NCI-H1694 (cell line): ENCODE data around the gene FAM83C.

Experiments
- DNase-seq: peaks from one replicate; lab custom pipeline; 2025; lab: John Stamatoyannopoulos, UW

The FAM83C gene

GRCh38 chr20:35291654-35292503 lies at the start of gene FAM83C:
Gene FAM83C (minus strand): TSS chr20:35292425. CDS start chr20:35292304, 121 bp downstream.
- no peak for DNase-seq

- DNase-seq: no peak
Observed at GRCh38 chr20:35341366-35342028, 49.3 kb upstream of the FAM83C start.

- DNase-seq: no peak
Observed at GRCh38 chr20:35340436-35340835, 48.2 kb upstream of the FAM83C start.

GRCh38 chr20:35339636-35340035 lies 47.4 kb upstream of the FAM83C start:
- no peak for DNase-seq

GRCh38 chr20:35339007-35339406 lies 46.8 kb upstream of the FAM83C start:
- DNase-seq: no peak

- DNase-seq: no peak
Observed at GRCh38 chr20:35334311-35335101, 42.3 kb upstream of the FAM83C start.

- peak; percentile 8 for DNase-seq
Observed at GRCh38 chr20:35333606-35334005, 41.4 kb upstream of the FAM83C start.

GRCh38 chr20:35332540-35333200 lies 40.4 kb upstream of the FAM83C start:
- DNase-seq: no peak

GRCh38 chr20:35329435-35330139 lies 37.4 kb upstream of the FAM83C start:
- peak; percentile 23 for DNase-seq

- DNase-seq: no peak
Observed at GRCh38 chr20:35328689-35329088, 36.5 kb upstream of the FAM83C start.

- DNase-seq: no peak
Observed at GRCh38 chr20:35328095-35328685, 36.0 kb upstream of the FAM83C start.

- DNase-seq: no peak
Observed at GRCh38 chr20:35327074-35327976, 35.1 kb upstream of the FAM83C start.

GRCh38 chr20:35326740-35327073 lies 34.5 kb upstream of the FAM83C start:
- no peak for DNase-seq

- no peak for DNase-seq
Observed at GRCh38 chr20:35326021-35326739, 34.0 kb upstream of the FAM83C start.

- DNase-seq: no peak
Observed at GRCh38 chr20:35325401-35325800, 33.2 kb upstream of the FAM83C start.

- DNase-seq: no peak
Observed at GRCh38 chr20:35320396-35321126, 28.3 kb upstream of the FAM83C start.

- no peak for DNase-seq
Observed at GRCh38 chr20:35319871-35320197, 27.6 kb upstream of the FAM83C start.

GRCh38 chr20:35319192-35319870 lies 27.1 kb upstream of the FAM83C start:
- no peak for DNase-seq
